ENCODE results near the gene TBC1D24. TPM values are rescaled to one million over a fixed set of nuclear protein-coding genes. Genes with fewer than 3 reads are reported as not detected.

The TBC1D24 gene
- total RNA-seq, 1 donor, result 11.9 TPM

- no peak for TF ChIP-seq CTCF (IDR thresholded peaks at IDR 0.05; ENCODE audit: insufficient read depth, low read length)
- no peak for DNase-seq (ENCODE audit: low read depth)
- H3K4me3 ChIP-seq (ENCODE audit: low read depth, low read length), result no peak overlapping the region
Observed at GRCh38 chr16:2487517-2487842, 12.6 kb downstream of the TBC1D24 start.

GRCh38 chr16:2487903-2488531, 13.1 kb downstream of the TBC1D24 start:
- DNase-seq (ENCODE audit: low read depth), result no peak
- no peak overlapping the region for H3K4me3 ChIP-seq (ENCODE audit: low read depth, low read length)
- no peak for TF ChIP-seq CTCF (IDR thresholded peaks at IDR 0.05; ENCODE audit: insufficient read depth, low read length)

- TF ChIP-seq CTCF (IDR thresholded peaks at IDR 0.05; ENCODE audit: insufficient read depth, low read length), result no peak
- no peak overlapping the region for H3K4me3 ChIP-seq (ENCODE audit: low read depth, low read length)
- DNase-seq (ENCODE audit: low read depth), result no peak
Observed at GRCh38 chr16:2489581-2489980, 14.7 kb downstream of the TBC1D24 start.

GRCh38 chr16:2490190-2491105, 15.5 kb downstream of the TBC1D24 start:
- no peak overlapping the region for H3K4me3 ChIP-seq (ENCODE audit: low read depth, low read length)
- DNase-seq (ENCODE audit: low read depth), result no peak
- no peak for TF ChIP-seq CTCF (IDR thresholded peaks at IDR 0.05; ENCODE audit: insufficient read depth, low read length)

- TF ChIP-seq CTCF (IDR thresholded peaks at IDR 0.05; ENCODE audit: insufficient read depth, low read length), result no peak
Observed at GRCh38 chr16:2492292-2492691, 17.4 kb downstream of the TBC1D24 start.

GRCh38 chr16:2493605-2494004, 18.7 kb downstream of the TBC1D24 start:
- DNase-seq (ENCODE audit: low read depth), result no peak
- H3K4me3 ChIP-seq (ENCODE audit: low read depth, low read length), result no peak overlapping the region
- TF ChIP-seq CTCF (IDR thresholded peaks at IDR 0.05; ENCODE audit: insufficient read depth, low read length), result no peak

More at GRCh38 chr16:2492292-2492691, 17.4 kb downstream of the TBC1D24 start:
- no peak for DNase-seq (ENCODE audit: low read depth)
- no peak overlapping the region for H3K4me3 ChIP-seq (ENCODE audit: low read depth, low read length)
